ENCODE results near the gene UNC13A.

DNA sequence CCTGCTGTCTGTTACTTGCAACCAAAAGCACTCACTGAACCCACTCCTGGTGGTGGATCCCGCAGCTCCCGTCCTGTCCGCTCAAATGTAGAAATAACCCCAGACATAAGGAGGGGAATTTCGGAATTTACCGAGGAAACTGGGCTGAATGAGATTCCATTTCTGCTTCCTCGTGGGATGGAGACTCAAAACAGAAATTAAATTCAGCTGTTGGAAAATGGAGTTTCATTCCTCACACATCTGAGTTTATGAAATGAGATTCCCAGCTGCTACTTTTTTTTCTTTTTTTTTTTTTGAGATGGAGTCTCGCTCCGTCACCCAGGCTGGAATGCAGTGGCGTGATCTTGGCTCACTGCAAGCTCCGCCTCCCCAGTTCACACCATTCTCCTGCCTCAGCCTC lies 88.4 kb downstream of the UNC13A start:
- TF ChIP-seq EGR1 (IDR thresholded peaks at IDR 0.05; ENCODE audit: low read depth) (no peak), POLR2A (IDR thresholded peaks at IDR 0.05; ENCODE audit: borderline replicate concordance, extremely low read depth, insufficient read depth, insufficient read length) (no peak), SP1 (IDR thresholded peaks at IDR 0.05; ENCODE audit: low read depth) (no peak), SIN3A (IDR thresholded peaks at IDR 0.05; ENCODE audit: low read depth) (no peak), TCF7L2 (IDR thresholded peaks at IDR 0.05; ENCODE audit: borderline replicate concordance, extremely low read depth, insufficient read depth, insufficient read length) (no peak), CEBPB (IDR thresholded peaks at IDR 0.05; ENCODE audit: low read depth) (no peak), POLR2AphosphoS5 (IDR thresholded peaks at IDR 0.05; ENCODE audit: low read depth, low read length) (no peak), EZH2phosphoT487 (IDR thresholded peaks at IDR 0.05; ENCODE audit: borderline replicate concordance) (no peak), ZFX (IDR thresholded peaks at IDR 0.05) (no peak), ELF1 (IDR thresholded peaks at IDR 0.05; ENCODE audit: borderline replicate concordance, low read depth) (no peak), YY1 (IDR thresholded peaks at IDR 0.05; ENCODE audit: extremely low read depth, insufficient replicate concordance, low read depth, low read length) (no peak)
- TF ChIP-seq, protein P1, sequence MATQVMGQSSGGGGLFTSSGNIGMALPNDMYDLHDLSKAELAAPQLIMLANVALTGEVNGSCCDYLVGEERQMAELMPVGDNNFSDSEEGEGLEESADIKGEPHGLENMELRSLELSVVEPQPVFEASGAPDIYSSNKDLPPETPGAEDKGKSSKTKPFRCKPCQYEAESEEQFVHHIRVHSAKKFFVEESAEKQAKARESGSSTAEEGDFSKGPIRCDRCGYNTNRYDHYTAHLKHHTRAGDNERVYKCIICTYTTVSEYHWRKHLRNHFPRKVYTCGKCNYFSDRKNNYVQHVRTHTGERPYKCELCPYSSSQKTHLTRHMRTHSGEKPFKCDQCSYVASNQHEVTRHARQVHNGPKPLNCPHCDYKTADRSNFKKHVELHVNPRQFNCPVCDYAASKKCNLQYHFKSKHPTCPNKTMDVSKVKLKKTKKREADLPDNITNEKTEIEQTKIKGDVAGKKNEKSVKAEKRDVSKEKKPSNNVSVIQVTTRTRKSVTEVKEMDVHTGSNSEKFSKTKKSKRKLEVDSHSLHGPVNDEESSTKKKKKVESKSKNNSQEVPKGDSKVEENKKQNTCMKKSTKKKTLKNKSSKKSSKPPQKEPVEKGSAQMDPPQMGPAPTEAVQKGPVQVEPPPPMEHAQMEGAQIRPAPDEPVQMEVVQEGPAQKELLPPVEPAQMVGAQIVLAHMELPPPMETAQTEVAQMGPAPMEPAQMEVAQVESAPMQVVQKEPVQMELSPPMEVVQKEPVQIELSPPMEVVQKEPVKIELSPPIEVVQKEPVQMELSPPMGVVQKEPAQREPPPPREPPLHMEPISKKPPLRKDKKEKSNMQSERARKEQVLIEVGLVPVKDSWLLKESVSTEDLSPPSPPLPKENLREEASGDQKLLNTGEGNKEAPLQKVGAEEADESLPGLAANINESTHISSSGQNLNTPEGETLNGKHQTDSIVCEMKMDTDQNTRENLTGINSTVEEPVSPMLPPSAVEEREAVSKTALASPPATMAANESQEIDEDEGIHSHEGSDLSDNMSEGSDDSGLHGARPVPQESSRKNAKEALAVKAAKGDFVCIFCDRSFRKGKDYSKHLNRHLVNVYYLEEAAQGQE (IDR thresholded peaks at IDR 0.05; ENCODE audit: low read depth): no peak
- TF ChIP-seq, protein P2, sequence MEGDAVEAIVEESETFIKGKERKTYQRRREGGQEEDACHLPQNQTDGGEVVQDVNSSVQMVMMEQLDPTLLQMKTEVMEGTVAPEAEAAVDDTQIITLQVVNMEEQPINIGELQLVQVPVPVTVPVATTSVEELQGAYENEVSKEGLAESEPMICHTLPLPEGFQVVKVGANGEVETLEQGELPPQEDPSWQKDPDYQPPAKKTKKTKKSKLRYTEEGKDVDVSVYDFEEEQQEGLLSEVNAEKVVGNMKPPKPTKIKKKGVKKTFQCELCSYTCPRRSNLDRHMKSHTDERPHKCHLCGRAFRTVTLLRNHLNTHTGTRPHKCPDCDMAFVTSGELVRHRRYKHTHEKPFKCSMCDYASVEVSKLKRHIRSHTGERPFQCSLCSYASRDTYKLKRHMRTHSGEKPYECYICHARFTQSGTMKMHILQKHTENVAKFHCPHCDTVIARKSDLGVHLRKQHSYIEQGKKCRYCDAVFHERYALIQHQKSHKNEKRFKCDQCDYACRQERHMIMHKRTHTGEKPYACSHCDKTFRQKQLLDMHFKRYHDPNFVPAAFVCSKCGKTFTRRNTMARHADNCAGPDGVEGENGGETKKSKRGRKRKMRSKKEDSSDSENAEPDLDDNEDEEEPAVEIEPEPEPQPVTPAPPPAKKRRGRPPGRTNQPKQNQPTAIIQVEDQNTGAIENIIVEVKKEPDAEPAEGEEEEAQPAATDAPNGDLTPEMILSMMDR (IDR thresholded peaks at IDR 0.05 in 2 of 3, conservative IDR thresholded peaks at IDR 0.05 in 1 of 3; ENCODE audit: borderline replicate concordance in 1 of 3, insufficient read depth in 1 of 3, low read depth in 2 of 3, low read length in 2 of 3): no peak
- TF ChIP-seq, protein P3, sequence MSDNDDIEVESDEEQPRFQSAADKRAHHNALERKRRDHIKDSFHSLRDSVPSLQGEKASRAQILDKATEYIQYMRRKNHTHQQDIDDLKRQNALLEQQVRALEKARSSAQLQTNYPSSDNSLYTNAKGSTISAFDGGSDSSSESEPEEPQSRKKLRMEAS (IDR thresholded peaks at IDR 0.05): no peak

Measured in HCT116 (cell line).